ENCODE measurements around the gene PYGO2.

DNA sequence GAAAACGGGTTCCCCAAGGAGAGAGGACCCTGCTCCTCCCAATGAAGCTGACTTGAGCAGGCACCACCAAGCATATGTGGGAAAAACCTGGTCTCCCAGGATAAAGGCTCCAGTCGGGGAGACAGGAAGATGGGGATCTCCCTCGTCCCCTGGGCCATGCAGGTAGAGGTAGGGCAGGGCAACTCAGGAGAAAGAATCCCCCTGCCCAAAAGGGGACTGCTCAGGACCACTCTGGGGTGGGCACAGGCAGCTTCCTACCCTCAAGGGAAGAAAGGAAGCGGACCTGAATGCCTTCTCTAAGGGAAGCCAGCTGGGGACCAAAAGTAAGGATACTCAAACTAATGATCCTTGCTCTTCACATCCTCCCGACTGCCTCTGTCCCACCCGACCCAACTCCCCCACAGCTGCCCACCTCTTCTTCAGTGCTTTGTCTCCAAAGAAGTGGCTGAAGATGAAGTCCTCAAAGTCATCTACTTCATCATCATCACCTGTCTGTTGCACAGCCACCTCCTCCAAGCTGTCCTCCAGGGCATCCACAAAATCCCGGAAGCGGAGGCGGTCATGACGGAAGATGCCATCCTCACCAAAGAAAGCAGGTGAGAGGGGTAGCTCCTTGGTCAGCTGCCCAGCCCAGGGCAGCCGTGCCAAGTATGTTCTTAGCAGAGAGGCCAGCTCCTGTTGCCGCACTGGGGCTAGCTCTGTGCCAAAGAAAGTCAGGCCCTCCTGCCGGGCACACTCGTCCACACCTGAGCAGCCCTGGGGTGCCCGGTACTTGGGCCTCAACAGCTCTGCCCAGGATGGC lies 16.2 kb downstream of the PYGO2 start:
- TF ChIP-seq, protein P1, sequence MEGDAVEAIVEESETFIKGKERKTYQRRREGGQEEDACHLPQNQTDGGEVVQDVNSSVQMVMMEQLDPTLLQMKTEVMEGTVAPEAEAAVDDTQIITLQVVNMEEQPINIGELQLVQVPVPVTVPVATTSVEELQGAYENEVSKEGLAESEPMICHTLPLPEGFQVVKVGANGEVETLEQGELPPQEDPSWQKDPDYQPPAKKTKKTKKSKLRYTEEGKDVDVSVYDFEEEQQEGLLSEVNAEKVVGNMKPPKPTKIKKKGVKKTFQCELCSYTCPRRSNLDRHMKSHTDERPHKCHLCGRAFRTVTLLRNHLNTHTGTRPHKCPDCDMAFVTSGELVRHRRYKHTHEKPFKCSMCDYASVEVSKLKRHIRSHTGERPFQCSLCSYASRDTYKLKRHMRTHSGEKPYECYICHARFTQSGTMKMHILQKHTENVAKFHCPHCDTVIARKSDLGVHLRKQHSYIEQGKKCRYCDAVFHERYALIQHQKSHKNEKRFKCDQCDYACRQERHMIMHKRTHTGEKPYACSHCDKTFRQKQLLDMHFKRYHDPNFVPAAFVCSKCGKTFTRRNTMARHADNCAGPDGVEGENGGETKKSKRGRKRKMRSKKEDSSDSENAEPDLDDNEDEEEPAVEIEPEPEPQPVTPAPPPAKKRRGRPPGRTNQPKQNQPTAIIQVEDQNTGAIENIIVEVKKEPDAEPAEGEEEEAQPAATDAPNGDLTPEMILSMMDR (conservative IDR thresholded peaks at IDR 0.05 in 1 of 2, IDR thresholded peaks at IDR 0.05 in 1 of 2; ENCODE audit: extremely low read depth in 1 of 2, insufficient read depth in 1 of 2, low read depth in 1 of 2, low read length in 2 of 2) = no peak
- no peak for TF ChIP-seq EZH2 (IDR thresholded peaks at IDR 0.05; ENCODE audit: borderline replicate concordance, low read length)
